Measurements from ENCODE around the gene BCKDHA.
A peak's percentile ranks its signal among the peaks of the same experiment; 100 is the strongest.

BCKDHA gene

GRCh38 chr19:41422955-41423354 lies 25.3 kb downstream of the BCKDHA start:
- ATAC-seq (ENCODE audit: low read depth) (no peak), DNase-seq (ENCODE audit: low spot score) (no peak)
- Histone ChIP-seq H3K27me3 (ENCODE audit: insufficient read depth, poor library complexity, severe bottlenecking) (no peaks in the 10 kb centered on the region), H3K36me3 (ENCODE audit: low read depth) (peaks cover 14% of the 10 kb centered on the region), H3K4me1 (ENCODE audit: insufficient read depth, poor library complexity, severe bottlenecking) (no peaks in the 10 kb centered on the region), H3K9me3 (ENCODE audit: severe bottlenecking) (no peaks in the 10 kb centered on the region), H3K4me3 (ENCODE audit: severe bottlenecking) (no peak overlapping the region), H3K27ac (ENCODE audit: poor library complexity, severe bottlenecking) (no peak overlapping the region)
- TF ChIP-seq CTCF (IDR thresholded peaks at IDR 0.05; ENCODE audit: poor library complexity, severe bottlenecking), result no peak

GRCh38 chr19:41424335-41425173 lies 26.9 kb downstream of the BCKDHA start:
- ATAC-seq (ENCODE audit: low read depth), result no peak

GRCh38 chr19:41425174-41426115 lies 27.8 kb downstream of the BCKDHA start:
- Histone ChIP-seq H3K9me3 (ENCODE audit: severe bottlenecking) (no peaks in the 10 kb centered on the region), H3K36me3 (ENCODE audit: low read depth) (peaks cover 9% of the 10 kb centered on the region; the same call in 1 of the 2 replicates), H3K27ac (ENCODE audit: poor library complexity, severe bottlenecking) (no peak overlapping the region), H3K27me3 (ENCODE audit: insufficient read depth, poor library complexity, severe bottlenecking) (no peaks in the 10 kb centered on the region), H3K4me1 (ENCODE audit: insufficient read depth, poor library complexity, severe bottlenecking) (no peaks in the 10 kb centered on the region), H3K4me3 (ENCODE audit: severe bottlenecking) (no peak overlapping the region)
- DNase-seq (ENCODE audit: low spot score) (no peak), ATAC-seq (ENCODE audit: low read depth) (no peak)
- TF ChIP-seq CTCF (IDR thresholded peaks at IDR 0.05; ENCODE audit: poor library complexity, severe bottlenecking), result no peak

More at GRCh38 chr19:41424335-41425173, 26.9 kb downstream of the BCKDHA start:
- DNase-seq (ENCODE audit: low spot score), result no peak
- H3K27ac ChIP-seq (ENCODE audit: poor library complexity, severe bottlenecking), result no peak overlapping the region
- no peaks in the 10 kb centered on the region for H3K27me3 ChIP-seq (ENCODE audit: insufficient read depth, poor library complexity, severe bottlenecking)
- H3K4me1 ChIP-seq (ENCODE audit: insufficient read depth, poor library complexity, severe bottlenecking), result no peaks in the 10 kb centered on the region
- H3K36me3 ChIP-seq (ENCODE audit: low read depth), result peaks cover 14% of the 10 kb centered on the region; the same call in 1 of the 2 replicates
- no peaks in the 10 kb centered on the region for H3K9me3 ChIP-seq (ENCODE audit: severe bottlenecking)
- H3K4me3 ChIP-seq (ENCODE audit: severe bottlenecking), result no peak overlapping the region
- TF ChIP-seq CTCF (IDR thresholded peaks at IDR 0.05; ENCODE audit: poor library complexity, severe bottlenecking), result no peak

GRCh38 chr19:41426116-41426841 lies 28.7 kb downstream of the BCKDHA start:
- ATAC-seq (ENCODE audit: low read depth) (peak; percentile 5; the same call in 1 of the 3 replicates), DNase-seq (ENCODE audit: low spot score) (no peak)
- no peak for TF ChIP-seq CTCF (IDR thresholded peaks at IDR 0.05; ENCODE audit: poor library complexity, severe bottlenecking)
- no peaks in the 10 kb centered on the region for H3K9me3 ChIP-seq (ENCODE audit: severe bottlenecking)
- no peaks in the 10 kb centered on the region for H3K27me3 ChIP-seq (ENCODE audit: insufficient read depth, poor library complexity, severe bottlenecking)
- peak overlapping the region; percentile 29 for H3K4me3 ChIP-seq (ENCODE audit: severe bottlenecking)
- H3K4me1 ChIP-seq (ENCODE audit: insufficient read depth, poor library complexity, severe bottlenecking), result no peaks in the 10 kb centered on the region
- H3K36me3 ChIP-seq (ENCODE audit: low read depth), result peaks cover 11% of the 10 kb centered on the region
- no peak overlapping the region for H3K27ac ChIP-seq (ENCODE audit: poor library complexity, severe bottlenecking)
